Thyroid gland (tissue), 4 donors: ENCODE data around the gene FUNDC2. TPM values are rescaled to one million over a fixed set of nuclear protein-coding genes. Genes with fewer than 3 reads are reported as not detected.
"Not testable (repeated sequence)": the region's sequence is repeated elsewhere in the genome, so short reads cannot be mapped to it uniquely, and the experiment has no call there.

ENCODE experiments used
- DNase-seq, 2 donors: peaks; one replicate each; pipeline ENCODE4 v3.0.0-alpha.2; 2019
- H3K27ac ChIP-seq, 3 donors: fragments of 200-600 bp; sonication (generic); 1 replicate in 2 of 3; 2 replicates in 1 of 3; pipeline ENCODE4 v1.5.1; 2016 to 2019; ENCODE audit warnings: mild to moderate bottlenecking in 1 of 3, moderate library complexity in 1 of 3
- H3K27me3 ChIP-seq: fragments of 200-600 bp; sonication (generic); one replicate; pipeline ENCODE4 v1.5.1; 2019
- H3K36me3 ChIP-seq, 2 donors: fragments of 200-600 bp; sonication (generic); one replicate each; pipeline ENCODE4 v1.5.1; 2016 to 2019
- H3K4me1 ChIP-seq, 2 donors: fragments of 200-600 bp; sonication (generic); one replicate each; pipeline ENCODE4 v1.5.1; 2017 to 2019
- H3K4me3 ChIP-seq, 3 donors: fragments of 200-600 bp; sonication (generic); replicated peaks in 1 of 3; 1 replicate in 2 of 3; 2 replicates in 1 of 3; pipeline ENCODE4 v1.5.1; 2016; ENCODE audit warnings: mild to moderate bottlenecking in 1 of 3
- H3K9me3 ChIP-seq: fragments of 200-600 bp; sonication (generic); one replicate; pipeline ENCODE4 v1.5.1; 2017
- CTCF ChIP-seq, 6 experiments: fragments of 200-600 bp in 3 of 6; fragments of 450-650 bp in 3 of 6; sonication (generic) in 3 of 6; IDR thresholded peaks; one replicate each; pipeline ENCODE4 v1.5.1; 2016 to 2019; ENCODE audit warnings: antibody characterized with exemption in 6 of 6, mild to moderate bottlenecking in 2 of 6, inconsistent platforms in 1 of 6, moderate library complexity in 1 of 6
- POLR2A ChIP-seq, 2 donors: fragments of 450-650 bp; IDR thresholded peaks; one replicate each; pipeline ENCODE4 v1.6.1; 2017; ENCODE audit warnings: antibody characterized with exemption in 2 of 2, mild to moderate bottlenecking in 2 of 2, moderate library complexity in 1 of 2
- WGBS, 2 donors: methylation state at CpG; one replicate each; pipeline ENCODE4 v1.1.5; 2017; 5-methylcytosine and 5-hydroxymethylcytosine counted together
- intact Hi-C: fragments of 100-400 bp; cut with DNase I; formaldehyde crosslinking; loops from one replicate; pipeline ENCODE4 v1.15.1; 2023
- total RNA-seq, 4 donors: library from RNA; depleted of rRNA; stranded (reverse); fragments of >200 nt; gene quantifications; one replicate each; pipeline ENCODE4 v1.2.3, GENCODE V29; 2016

FUNDC2 gene
- total RNA-seq, 4 donors from 2014 or later = 50.7 to 78.5 (median 69.0) TPM

GRCh38 chrX:154991476-154991875, 35.2 kb upstream of the FUNDC2 start:
- Histone ChIP-seq H3K27me3 (no peaks in the 10 kb centered on the region), H3K36me3 (no peaks in the 10 kb centered on the region), H3K9me3 (no peaks in the 10 kb centered on the region), H3K27ac (no peak overlapping the region), H3K4me1 (peaks cover 0 to 5% of the 10 kb centered on the region in 2 donors), H3K4me3 (no peak overlapping the region)
- no peak for TF ChIP-seq CTCF (IDR thresholded peaks at IDR 0.05)
- no peak for TF ChIP-seq POLR2A (IDR thresholded peaks at IDR 0.05)
- intact Hi-C loops = no loop called here
- 94 to 97% methylated on average over 1 of the region's 1 CpG for WGBS, 2 donors
- DNase-seq = no peak

GRCh38 chrX:154998204-154998880, 28.3 kb upstream of the FUNDC2 start:
- intact Hi-C loops = no loop called here
- no peaks in the 10 kb centered on the region for H3K27me3 ChIP-seq
- no peaks in the 10 kb centered on the region for H3K36me3 ChIP-seq
- no peaks in the 10 kb centered on the region for H3K4me1 ChIP-seq
- H3K27ac ChIP-seq = no peak overlapping the region
- no peaks in the 10 kb centered on the region for H3K9me3 ChIP-seq
- H3K4me3 ChIP-seq = no peak overlapping the region
- TF ChIP-seq CTCF (IDR thresholded peaks at IDR 0.05) = no peak
- TF ChIP-seq POLR2A (IDR thresholded peaks at IDR 0.05) = no peak
- WGBS, 2 donors = 91 to 100% methylated on average over 1 of the region's 1 CpG
- DNase-seq = no peak

- WGBS, 2 donors = 88 to 100% methylated on average over 1 of the region's 1 CpG
- no peak for DNase-seq
- intact Hi-C loops = no loop called here
- Histone ChIP-seq H3K4me3 (no peak overlapping the region), H3K27ac (no peak overlapping the region), H3K9me3 (no peaks in the 10 kb centered on the region), H3K36me3 (no peaks in the 10 kb centered on the region), H3K4me1 (no peaks in the 10 kb centered on the region), H3K27me3 (no peaks in the 10 kb centered on the region)
- TF ChIP-seq CTCF (IDR thresholded peaks at IDR 0.05) (no peak), POLR2A (IDR thresholded peaks at IDR 0.05) (no peak)
Observed at GRCh38 chrX:155000841-155001240, 25.8 kb upstream of the FUNDC2 start.

- Histone ChIP-seq H3K36me3 (no peaks in the 10 kb centered on the region), H3K4me3 (no peak overlapping the region), H3K27ac (no peak overlapping the region), H3K4me1 (no peaks in the 10 kb centered on the region), H3K9me3 (no peaks in the 10 kb centered on the region), H3K27me3 (no peaks in the 10 kb centered on the region)
- intact Hi-C loops = no loop called here
- WGBS, 2 donors = 86 to 98% methylated on average over 4 of the region's 4 CpGs
- no peak for TF ChIP-seq POLR2A (IDR thresholded peaks at IDR 0.05)
- no peak for TF ChIP-seq CTCF (IDR thresholded peaks at IDR 0.05)
- no peak for DNase-seq
Observed at GRCh38 chrX:155001873-155002272, 24.8 kb upstream of the FUNDC2 start.

GRCh38 chrX:155005190-155005589, 21.5 kb upstream of the FUNDC2 start:
- Histone ChIP-seq H3K27me3 (no peaks in the 10 kb centered on the region), H3K4me3 (no peak overlapping the region), H3K36me3 (no peaks in the 10 kb centered on the region), H3K27ac (no peak overlapping the region), H3K9me3 (no peaks in the 10 kb centered on the region), H3K4me1 (no peaks in the 10 kb centered on the region)
- no peak for DNase-seq
- intact Hi-C loops = no loop called here
- TF ChIP-seq CTCF (IDR thresholded peaks at IDR 0.05) (no peak), POLR2A (IDR thresholded peaks at IDR 0.05) (no peak)
- 85 to 94% methylated on average over 2 of the region's 2 CpGs for WGBS, 2 donors

- H3K4me1 ChIP-seq, H3K4me3 ChIP-seq, intact Hi-C loops, DNase-seq, H3K36me3 ChIP-seq, H3K9me3 ChIP-seq, H3K27ac ChIP-seq, H3K27me3 ChIP-seq: not testable (repeated sequence)
- no CpG with 5 or more reads among the region's 10 CpGs for WGBS, 2 donors
Observed at GRCh38 chrX:155006379-155006778, 20.3 kb upstream of the FUNDC2 start.

GRCh38 chrX:155006913-155007671, 19.6 kb upstream of the FUNDC2 start:
- H3K27ac ChIP-seq = not testable (repeated sequence)
- WGBS, 2 donors = 55% methylated on average over 6 to 8 of the region's 11 CpGs

More at GRCh38 chrX:155006913-155007671, 19.6 kb upstream of the FUNDC2 start:
- intact Hi-C loops, DNase-seq, H3K27me3 ChIP-seq, H3K4me3 ChIP-seq, H3K36me3 ChIP-seq, H3K4me1 ChIP-seq, H3K9me3 ChIP-seq: not testable (repeated sequence)
